CD4-positive, alpha-beta T cell (primary cell): ENCODE results near the gene USP46. TPM values are rescaled to one million over a fixed set of nuclear protein-coding genes. Genes with fewer than 3 reads are reported as not detected.

ENCODE experiments used
- ATAC-seq: fragments of 200-7000 bp; cut with Tn5 transposase; one replicate; pipeline ENCODE4 v1.10.0; 2022; ENCODE audit warnings: mild to moderate bottlenecking; ENCODE audit not compliant: poor library complexity
- CTCF ChIA-PET: fragments of 350-600 bp; sonication (Branson Sonifier 250); formaldehyde crosslinking; loops from one replicate; lab custom pipeline; 2021; ENCODE audit warnings: antibody characterized with exemption, inconsistent platforms; lab: Charles Lee
- POLR2A ChIA-PET: fragments of 350-600 bp; sonication (Branson Sonifier 250); formaldehyde crosslinking; loops from one replicate; lab custom pipeline; 2021; ENCODE audit warnings: antibody characterized with exemption, inconsistent platforms; lab: Charles Lee
- DNase-seq, 14 experiments: peaks; one replicate each; pipeline ENCODE4 v3.0.0-alpha.2; 2013 to 2020; ENCODE audit warnings: mixed read lengths in 2 of 14
- H3K27ac ChIP-seq, 2 donors: one replicate each; pipeline versions ENCODE4 v1.5.1 to v1.7.0; 2013; ENCODE audit warnings: low read length in 2 of 2, low read depth in 1 of 2, mild to moderate bottlenecking in 1 of 2
- H3K27me3 ChIP-seq, 2 experiments: 1 replicate in 1 of 2; 2 replicates in 1 of 2; pipeline versions ENCODE4 v1.6.1 to v1.7.0; 2013; ENCODE audit warnings: low read length in 2 of 2, control low read depth in 1 of 2, mild to moderate bottlenecking in 1 of 2, moderate library complexity in 1 of 2; ENCODE audit not compliant: insufficient read depth in 2 of 2, control insufficient read depth in 1 of 2
- H3K36me3 ChIP-seq: one replicate; pipeline ENCODE4 v1.6.1; 2013; ENCODE audit warnings: low read length, control low read depth; ENCODE audit not compliant: insufficient read depth
- H3K4me1 ChIP-seq: one replicate; pipeline ENCODE4 v1.6.1; 2013; ENCODE audit warnings: low read length, control low read depth; ENCODE audit not compliant: insufficient read depth
- H3K4me3 ChIP-seq: one replicate; pipeline ENCODE4 v1.5.1; 2013; ENCODE audit warnings: mild to moderate bottlenecking, low read length, moderate library complexity
- H3K9me3 ChIP-seq, 2 experiments: 1 replicate in 1 of 2; 2 replicates in 1 of 2; pipeline versions ENCODE4 v1.6.1 to v1.7.0; 2013; ENCODE audit warnings: low read length in 2 of 2, mild to moderate bottlenecking in 2 of 2, control low read depth in 1 of 2, moderate library complexity in 1 of 2; ENCODE audit not compliant: control insufficient read depth in 1 of 2, insufficient read depth in 1 of 2
- H3K27ac Mint-ChIP-seq: one replicate; pipeline ENCODE4 v1.8.0; 2020; ENCODE audit warnings: mixed read lengths
- H3K27me3 Mint-ChIP-seq: one replicate; pipeline ENCODE4 v1.8.0; 2021; ENCODE audit warnings: mixed read lengths
- H3K36me3 Mint-ChIP-seq: one replicate; pipeline ENCODE4 v1.8.0; 2021; ENCODE audit warnings: low read depth, mixed read lengths
- H3K4me1 Mint-ChIP-seq: one replicate; pipeline ENCODE4 v1.8.0; 2021; ENCODE audit warnings: low read depth, mixed read lengths
- H3K4me3 Mint-ChIP-seq: one replicate; pipeline ENCODE4 v1.8.0; 2020; ENCODE audit warnings: mild to moderate bottlenecking, mixed read lengths
- H3K9me3 Mint-ChIP-seq: one replicate; pipeline ENCODE4 v1.8.0; 2020; ENCODE audit warnings: mixed read lengths
- intact Hi-C, 2 experiments: fragments of 100-400 bp; cut with DNase I in 1 of 2; cut with micrococcal nuclease in 1 of 2; formaldehyde crosslinking; loops; one replicate each; pipeline versions ENCODE4 v1.15.1 to v1.9.0; 2023 to 2025; cut with DNase I, micrococcal nuclease
- total RNA-seq, 174 experiments: library from RNA in 2 of 174; stranded (reverse) in 2 of 174; gene quantifications; one replicate each; pipeline ENCODE4 v1.2.3 and lab custom pipeline; 2021 to 2026
- TF ChIP-seq, protein P1 (sequence below): fragments of 200-600 bp; IDR thresholded peaks from one replicate; pipeline ENCODE4 v1.8.0; 2022; ENCODE audit warnings: antibody characterized with exemption, mild to moderate bottlenecking

The USP46 gene
- total RNA-seq, 2 experiments from 2014 or later = 6.8 to 10.5 TPM

DNA sequence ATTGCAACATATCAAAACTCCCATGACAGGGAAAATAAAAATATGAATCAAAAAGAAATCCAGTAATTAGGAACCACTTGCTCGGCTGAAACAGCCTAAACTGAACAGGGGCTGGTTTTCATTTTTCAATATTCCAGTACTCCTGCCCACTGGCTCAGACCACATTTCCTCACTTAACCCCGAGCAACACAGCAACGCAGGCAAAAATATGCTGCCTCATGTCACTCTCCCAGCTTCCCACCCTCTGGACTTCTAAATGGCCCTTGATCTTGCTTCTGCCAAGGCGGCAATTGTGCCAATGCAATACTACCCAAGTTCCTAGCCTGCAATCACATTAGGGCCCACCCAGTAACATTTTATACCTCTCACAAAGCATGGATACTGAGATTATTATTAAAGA, 30.6 kb downstream of the USP46 start:
- H3K27ac Mint-ChIP-seq = no peak overlapping the region
- intact Hi-C loops = no loop called here

DNA sequence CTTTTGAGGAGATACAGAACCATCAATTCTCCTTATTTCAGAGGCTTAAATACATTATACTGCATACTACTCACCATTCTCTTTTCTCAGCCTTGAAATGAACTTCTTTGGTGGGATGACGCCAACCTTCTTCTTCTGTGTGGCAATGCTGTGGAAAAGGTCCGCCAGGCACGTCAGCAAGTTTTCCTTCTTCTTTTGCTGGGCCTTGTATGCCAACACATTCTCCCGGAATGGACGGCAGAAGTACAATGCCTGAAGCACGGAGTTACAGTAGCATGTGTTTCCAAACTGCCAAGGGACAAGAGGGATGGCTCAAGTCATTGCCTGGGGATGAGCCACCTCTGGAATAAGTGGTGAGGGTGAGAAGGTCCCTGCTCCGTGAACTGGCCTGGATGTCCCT, 31.2 kb downstream of the USP46 start:
- TF ChIP-seq, protein P1, sequence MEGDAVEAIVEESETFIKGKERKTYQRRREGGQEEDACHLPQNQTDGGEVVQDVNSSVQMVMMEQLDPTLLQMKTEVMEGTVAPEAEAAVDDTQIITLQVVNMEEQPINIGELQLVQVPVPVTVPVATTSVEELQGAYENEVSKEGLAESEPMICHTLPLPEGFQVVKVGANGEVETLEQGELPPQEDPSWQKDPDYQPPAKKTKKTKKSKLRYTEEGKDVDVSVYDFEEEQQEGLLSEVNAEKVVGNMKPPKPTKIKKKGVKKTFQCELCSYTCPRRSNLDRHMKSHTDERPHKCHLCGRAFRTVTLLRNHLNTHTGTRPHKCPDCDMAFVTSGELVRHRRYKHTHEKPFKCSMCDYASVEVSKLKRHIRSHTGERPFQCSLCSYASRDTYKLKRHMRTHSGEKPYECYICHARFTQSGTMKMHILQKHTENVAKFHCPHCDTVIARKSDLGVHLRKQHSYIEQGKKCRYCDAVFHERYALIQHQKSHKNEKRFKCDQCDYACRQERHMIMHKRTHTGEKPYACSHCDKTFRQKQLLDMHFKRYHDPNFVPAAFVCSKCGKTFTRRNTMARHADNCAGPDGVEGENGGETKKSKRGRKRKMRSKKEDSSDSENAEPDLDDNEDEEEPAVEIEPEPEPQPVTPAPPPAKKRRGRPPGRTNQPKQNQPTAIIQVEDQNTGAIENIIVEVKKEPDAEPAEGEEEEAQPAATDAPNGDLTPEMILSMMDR = no peak
- H3K4me1 Mint-ChIP-seq = no peaks in the 10 kb centered on the region
- Histone ChIP-seq H3K27ac (no peak overlapping the region), H3K4me1 (no peaks in the 10 kb centered on the region), H3K36me3 (peaks cover 15% of the 10 kb centered on the region), H3K4me3 (no peak overlapping the region), H3K9me3 (no peaks in the 10 kb centered on the region), H3K27me3 (no peaks in the 10 kb centered on the region)
- CTCF ChIA-PET = no interaction called here
- ATAC-seq = no peak
- POLR2A ChIA-PET = no interaction called here
- H3K36me3 Mint-ChIP-seq = peaks cover 15% of the 10 kb centered on the region
- intact Hi-C loops = no loop called here
- H3K27me3 Mint-ChIP-seq = no peaks in the 10 kb centered on the region
- no peak overlapping the region for H3K27ac Mint-ChIP-seq
- no peaks in the 10 kb centered on the region for H3K9me3 Mint-ChIP-seq
- no peak overlapping the region for H3K4me3 Mint-ChIP-seq
- no peak for DNase-seq

More for the DNA sequence above, 30.6 kb downstream of the USP46 start:
- Histone ChIP-seq H3K36me3 (peaks cover 15% of the 10 kb centered on the region), H3K4me3 (no peak overlapping the region), H3K9me3 (no peaks in the 10 kb centered on the region), H3K27ac (no peak overlapping the region), H3K4me1 (no peaks in the 10 kb centered on the region), H3K27me3 (no peaks in the 10 kb centered on the region)
- ATAC-seq (no peak), DNase-seq (no peak)
- TF ChIP-seq, protein P1 = no peak
- no peak overlapping the region for H3K4me3 Mint-ChIP-seq
- H3K4me1 Mint-ChIP-seq = no peaks in the 10 kb centered on the region
- H3K36me3 Mint-ChIP-seq = peaks cover 12% of the 10 kb centered on the region
- ChIA-PET CTCF (no interaction called here), POLR2A (no interaction called here)
- H3K27me3 Mint-ChIP-seq = no peaks in the 10 kb centered on the region
- no peaks in the 10 kb centered on the region for H3K9me3 Mint-ChIP-seq

DNA sequence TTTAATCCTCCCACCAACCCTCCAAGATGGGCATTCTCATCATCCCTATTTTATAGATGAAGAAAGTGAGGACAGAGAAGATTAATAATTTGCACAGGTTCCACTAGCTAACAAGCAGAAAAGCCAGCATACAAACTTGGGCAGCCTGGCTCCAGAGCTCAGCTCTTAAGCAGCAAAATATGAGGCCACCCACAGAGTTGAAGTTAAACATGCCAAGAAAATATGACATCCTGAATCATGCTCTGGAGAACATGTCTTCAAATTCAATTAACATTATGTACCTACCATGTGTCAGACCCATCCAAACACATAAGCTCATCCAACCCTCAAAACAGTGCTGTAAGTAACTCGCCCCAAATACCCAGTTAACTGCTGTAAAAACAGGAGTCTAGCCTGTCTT, 33.9 kb downstream of the USP46 start:
- Mint-ChIP-seq H3K4me3 (no peak overlapping the region), H3K9me3 (no peaks in the 10 kb centered on the region), H3K4me1 (no peaks in the 10 kb centered on the region), H3K36me3 (peaks cover 18% of the 10 kb centered on the region), H3K27ac (no peak overlapping the region), H3K27me3 (no peaks in the 10 kb centered on the region)
- ChIA-PET POLR2A (no interaction called here), CTCF (interaction anchor here (1.2 kb wide), 1 partner anchor 80 kb away, joined by 3 read pairs; no protein-coding TSS in a partner anchor)
- H3K4me3 ChIP-seq = no peak overlapping the region
- no peak overlapping the region for H3K27ac ChIP-seq
- H3K4me1 ChIP-seq = no peaks in the 10 kb centered on the region
- H3K36me3 ChIP-seq = peaks cover 15% of the 10 kb centered on the region
- no peaks in the 10 kb centered on the region for H3K27me3 ChIP-seq
- intact Hi-C loops = no loop called here
- no peaks in the 10 kb centered on the region for H3K9me3 ChIP-seq
- TF ChIP-seq, protein P1 = no peak
- ATAC-seq (no peak), DNase-seq (no peak)
